Hindlimb muscle (tissue), 1 donor: ENCODE data around the gene RNF112. TPM values are rescaled to one million over a fixed set of nuclear protein-coding genes. Genes with fewer than 3 reads are reported as not detected.

ENCODE experiments used
- DNase-seq: peaks from one replicate; pipeline ENCODE4 v3.0.0-alpha.2; 2013
- polyA plus RNA-seq: library from polyadenylated mRNA; unstranded; fragments of 120-200 nt; gene quantifications from one replicate; pipeline ENCODE4 v1.2.1, GENCODE V29; 2013; ENCODE audit not compliant: insufficient read length

The RNF112 gene, protein sequence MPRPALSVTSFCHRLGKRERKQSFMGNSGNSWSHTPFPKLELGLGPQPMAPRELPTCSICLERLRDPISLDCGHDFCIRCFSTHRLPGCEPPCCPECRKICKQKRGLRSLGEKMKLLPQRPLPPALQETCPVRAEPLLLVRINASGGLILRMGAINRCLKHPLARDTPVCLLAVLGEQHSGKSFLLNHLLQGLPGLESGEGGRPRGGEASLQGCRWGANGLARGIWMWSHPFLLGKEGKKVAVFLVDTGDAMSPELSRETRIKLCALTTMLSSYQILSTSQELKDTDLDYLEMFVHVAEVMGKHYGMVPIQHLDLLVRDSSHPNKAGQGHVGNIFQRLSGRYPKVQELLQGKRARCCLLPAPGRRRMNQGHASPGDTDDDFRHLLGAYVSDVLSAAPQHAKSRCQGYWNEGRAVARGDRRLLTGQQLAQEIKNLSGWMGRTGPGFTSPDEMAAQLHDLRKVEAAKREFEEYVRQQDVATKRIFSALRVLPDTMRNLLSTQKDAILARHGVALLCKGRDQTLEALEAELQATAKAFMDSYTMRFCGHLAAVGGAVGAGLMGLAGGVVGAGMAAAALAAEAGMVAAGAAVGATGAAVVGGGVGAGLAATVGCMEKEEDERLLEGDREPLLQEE
- polyA plus RNA-seq = 1.9 TPM

DNA sequence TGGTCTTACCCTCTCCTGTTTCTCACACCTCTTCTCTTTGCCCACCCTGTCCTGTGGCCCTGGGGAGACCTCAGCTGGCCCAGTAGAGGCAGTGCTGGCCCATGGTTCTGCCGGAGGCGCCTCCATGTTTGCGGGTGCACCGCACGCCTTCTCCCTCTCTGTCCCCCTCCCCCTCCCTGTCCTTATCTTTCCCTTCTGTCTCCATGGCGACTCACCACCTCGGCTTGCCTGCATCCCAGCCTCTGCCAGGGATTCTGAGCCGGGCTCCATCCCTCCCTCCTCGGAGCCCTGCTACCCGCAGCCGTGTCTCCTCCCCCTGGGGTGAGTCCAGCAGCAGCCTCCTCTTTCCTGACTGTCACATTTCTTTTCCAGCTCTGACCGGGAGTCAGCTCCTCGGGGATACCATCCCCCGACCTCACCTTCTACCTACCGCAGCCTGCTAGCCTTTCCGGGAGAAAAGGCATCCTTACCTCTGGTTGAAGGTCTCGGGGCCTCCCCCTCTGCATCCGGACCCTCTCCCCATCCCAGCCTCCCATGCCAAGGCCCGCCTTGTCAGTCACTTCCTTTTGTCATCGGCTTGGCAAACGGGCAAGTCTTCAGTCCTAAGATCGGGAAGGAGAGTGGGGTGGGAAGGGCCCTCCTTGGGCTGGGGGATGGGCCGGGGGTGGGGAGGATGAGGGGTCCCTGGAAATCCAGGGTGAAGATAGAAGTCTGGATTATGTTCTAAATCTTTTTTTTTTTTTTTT, at the start of gene RNF112:
Gene RNF112 (plus strand): TSS at position 358 of the 746 bp plus-strand sequence. CDS start 177 bp downstream, at position 535.
- peak; percentile 48 for DNase-seq

GRCh38 chr17:19361326-19361725, 49.7 kb upstream of the RNF112 start:
- no peak for DNase-seq

DNA sequence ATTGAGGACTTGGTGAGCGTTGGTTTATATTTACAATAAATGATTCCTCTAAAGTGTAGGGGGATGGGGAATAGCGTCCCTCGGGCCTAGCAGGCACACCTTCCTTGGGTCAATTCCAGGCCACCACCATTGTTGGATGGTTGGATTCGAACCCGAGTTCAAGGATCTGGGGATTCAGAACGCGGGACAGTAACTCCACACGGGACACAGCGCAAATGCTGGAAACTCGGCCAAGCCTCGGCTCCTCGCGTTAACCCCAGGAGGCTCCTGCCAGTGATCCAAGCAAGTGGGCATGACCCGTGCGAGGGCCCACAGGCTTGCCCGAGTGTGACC, 49.1 kb upstream of the RNF112 start:
- DNase-seq = no peak

DNA sequence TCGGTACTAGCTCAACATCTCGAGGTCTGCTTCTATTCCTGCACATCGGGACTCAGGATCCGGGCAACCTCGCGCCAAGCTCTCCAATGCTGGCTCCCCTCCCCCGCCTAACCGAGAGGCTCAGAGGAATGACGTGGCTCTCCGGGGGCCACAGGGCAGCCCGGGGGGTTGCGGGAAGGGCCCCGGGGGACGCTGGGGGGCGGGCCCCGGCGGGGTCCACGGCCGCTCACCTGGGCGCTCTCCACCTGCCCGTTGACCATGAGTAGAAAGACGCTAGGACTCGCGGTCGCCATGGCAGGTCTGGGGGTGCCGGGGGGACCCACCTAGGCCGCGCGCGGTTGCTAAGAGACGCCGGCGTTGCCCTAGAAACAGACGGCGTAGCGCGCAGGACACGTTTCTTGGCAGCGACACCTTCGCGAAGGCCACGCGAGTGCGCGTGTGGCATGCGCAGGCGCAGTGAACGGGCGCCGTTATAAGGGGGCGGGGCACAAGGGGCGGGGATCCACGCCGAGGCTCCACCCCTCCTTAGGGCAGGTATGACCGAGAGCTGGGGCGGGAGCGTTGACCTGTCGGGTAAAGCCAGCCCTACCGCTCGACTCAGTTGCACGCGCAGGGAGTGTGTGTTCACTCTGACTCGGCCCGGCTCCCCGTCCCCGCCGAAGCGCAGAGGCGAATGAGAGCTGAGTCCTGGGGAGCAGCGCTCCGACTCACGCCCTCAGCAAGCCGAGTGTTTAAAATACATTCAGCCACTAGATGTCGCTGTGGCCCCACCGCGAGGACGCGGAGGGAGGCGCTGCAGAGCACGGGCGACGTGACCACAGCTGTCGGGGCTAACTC, 48.5 kb upstream of the RNF112 start, which contains the start of gene B9D1:
Gene B9D1 (minus strand): TSS at position 447 of the 837 bp plus-strand sequence. CDS start 154 bp downstream, at position 293.
- peak; percentile 95 for DNase-seq

DNA sequence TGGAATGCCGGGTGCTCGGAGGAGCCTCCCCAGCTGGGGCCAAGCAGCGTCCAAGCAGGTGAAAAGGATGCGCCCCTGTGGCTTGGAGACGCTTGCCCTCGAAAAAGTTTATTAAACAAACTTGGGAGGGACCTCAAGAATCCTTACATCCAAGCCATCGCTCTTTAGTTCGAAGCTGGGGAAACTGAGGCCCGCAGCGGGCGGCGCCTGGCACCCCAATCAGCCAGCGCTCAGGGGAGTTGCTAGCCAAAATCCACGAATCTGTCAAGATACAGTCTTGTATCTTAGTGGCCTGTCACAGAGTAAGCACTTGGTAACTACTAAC, 48.0 kb upstream of the RNF112 start:
- DNase-seq = no peak

DNA sequence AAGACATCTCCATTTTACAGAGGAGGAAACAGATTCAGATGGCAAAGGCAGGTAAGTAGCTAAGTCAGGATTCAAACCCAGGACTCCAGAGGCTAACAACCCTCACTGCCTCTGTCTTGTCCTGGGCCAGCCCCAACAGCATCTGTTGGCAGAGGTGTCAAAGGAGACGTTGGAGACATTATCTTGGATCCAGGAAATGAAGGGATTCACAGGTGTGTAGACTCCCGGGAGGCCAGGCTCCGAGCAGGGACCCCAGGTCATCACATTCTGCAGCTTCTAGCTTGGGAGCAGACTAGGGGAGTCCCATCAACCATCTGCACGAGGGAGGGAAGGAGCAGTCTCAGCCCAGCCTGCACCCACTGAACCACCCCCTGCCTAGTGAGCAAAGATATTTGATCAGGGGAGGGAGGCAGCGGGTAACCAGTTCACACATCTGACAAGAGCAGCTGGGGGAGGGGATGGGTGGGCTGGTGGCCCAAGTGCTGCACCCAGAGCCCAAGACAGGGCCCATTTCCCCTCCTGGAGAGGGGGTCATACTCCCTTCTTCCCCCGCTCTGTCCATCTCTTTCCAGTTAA, 47.5 kb upstream of the RNF112 start:
- no peak for DNase-seq

DNA sequence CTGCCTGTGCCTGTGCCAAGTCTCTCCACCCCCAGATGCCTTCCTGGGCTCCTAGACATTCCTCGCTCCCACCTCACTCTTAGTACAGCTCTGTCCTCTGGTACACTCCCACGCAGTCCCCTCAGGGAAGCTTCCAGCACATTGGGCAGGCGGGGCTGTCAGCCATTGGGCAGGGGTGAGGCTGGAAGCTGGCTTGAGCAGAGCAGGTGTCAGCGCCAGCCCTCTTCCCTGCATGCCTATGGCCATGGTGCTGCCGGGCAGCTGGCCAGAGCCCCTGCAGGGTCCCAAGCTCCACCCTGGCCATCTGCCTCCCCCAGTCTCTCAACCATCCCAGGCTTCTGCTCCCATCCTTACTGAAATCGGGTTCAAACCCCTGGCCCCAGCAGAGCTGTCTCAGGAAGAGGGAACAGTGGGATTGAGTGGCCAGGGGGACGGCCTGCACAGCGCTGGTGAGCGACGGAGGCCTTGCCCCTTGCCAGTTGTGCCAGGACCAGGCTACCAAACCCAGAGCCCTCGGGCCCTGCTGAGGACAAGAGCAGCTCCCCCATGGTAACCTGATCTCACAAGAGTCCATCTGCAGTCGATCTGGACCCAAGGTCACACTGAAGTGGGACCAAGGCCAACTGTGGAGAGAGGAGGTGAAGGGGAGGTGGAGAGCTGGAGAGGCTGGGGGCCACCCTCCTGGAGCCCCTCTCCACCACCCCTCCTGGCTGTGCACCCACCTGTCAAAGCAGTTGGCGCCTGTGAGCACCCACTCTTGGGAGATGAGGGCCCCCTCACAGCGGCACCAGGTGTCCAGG, 46.1 kb upstream of the RNF112 start:
- no peak for DNase-seq

GRCh38 chr17:19365499-19365817, 45.6 kb upstream of the RNF112 start:
- no peak for DNase-seq

DNA sequence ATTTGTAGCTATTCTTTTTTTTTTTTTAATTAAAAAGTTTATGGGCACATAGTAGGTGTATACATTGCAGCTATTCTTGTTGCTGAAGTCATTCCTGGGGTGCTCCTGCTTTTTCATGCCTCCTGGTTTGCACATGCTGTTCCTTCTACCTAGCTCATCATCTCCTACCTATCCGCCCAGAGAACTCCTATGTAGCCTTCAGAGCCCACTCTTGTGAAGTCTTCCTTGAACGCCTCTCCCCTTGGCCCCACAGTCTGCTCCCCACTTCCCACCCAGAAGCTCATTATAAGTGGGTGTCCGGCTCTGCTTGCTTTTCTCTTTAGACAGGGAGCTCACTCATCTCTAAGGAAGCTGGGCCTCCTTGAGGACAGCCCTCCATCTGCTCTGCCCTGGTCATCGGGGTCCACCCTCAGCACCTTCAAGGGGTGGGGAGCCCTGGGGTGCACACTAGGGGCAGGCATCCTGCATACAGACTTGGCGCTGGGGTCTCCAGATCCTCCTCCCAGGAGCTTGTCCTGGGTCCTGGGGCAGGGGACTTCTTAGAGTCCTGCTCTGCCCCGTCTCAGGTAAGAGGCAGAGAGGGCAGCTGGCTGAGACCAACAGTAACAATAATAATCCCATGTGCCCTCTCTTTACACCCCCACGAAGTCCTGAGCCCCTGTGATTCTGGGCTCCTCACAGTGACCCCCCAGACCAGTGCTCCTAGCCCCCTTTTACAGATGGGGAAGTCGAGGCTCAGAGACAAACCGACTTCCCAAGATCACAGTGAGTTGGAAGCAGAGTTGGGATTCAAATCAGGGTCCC, 45.0 kb upstream of the RNF112 start:
- no peak for DNase-seq

DNA sequence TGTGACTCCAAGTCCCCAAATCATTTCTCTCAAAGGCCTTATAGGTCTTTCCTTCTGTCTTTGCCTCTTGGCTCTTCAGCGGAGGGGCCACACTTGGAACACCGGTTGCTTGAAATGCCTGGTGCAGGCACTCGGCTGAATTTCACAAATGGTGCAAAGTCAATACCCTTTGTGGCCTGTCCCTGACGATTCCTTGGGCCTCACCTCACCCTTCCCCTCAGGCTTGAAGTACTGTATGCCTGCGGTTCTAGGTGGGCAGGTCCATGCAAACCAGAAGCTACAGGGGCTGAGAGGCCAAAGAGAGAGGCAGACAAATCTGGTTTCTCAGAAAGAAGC, 44.4 kb upstream of the RNF112 start:
- no peak for DNase-seq

GRCh38 chr17:19368229-19368628, 42.8 kb upstream of the RNF112 start:
- DNase-seq = no peak

DNA sequence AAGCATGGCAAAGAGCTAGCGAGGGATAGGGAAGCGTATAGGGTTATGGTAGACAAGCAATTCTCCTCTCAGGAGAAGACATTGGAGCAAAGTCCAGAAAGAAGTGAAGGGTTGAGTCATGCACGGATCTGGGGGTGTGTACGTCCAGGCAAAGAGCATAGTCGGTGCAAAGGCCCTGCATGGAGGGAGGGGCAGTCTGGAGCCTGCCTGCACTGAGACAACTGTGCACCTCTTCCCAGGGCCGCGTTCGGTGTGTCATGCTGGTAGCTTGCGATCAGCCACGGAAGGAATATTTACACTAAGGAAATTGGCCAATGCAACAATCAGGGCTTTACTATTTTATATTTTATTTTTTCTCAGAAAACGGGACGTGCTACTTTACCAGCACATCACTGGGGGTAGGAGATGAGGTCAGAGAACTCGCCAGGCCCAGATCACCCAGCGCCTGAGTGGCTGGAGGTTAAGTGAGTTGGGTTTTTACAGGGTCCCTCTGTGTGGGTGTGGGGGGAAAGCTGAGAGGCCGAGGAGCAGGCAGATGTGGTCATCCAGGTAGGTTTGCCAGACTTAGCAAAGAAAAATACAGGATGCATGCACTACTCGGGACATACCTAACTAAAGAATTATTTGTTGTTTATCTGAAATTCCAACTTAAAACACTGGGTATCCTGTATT, 41.8 kb upstream of the RNF112 start:
- DNase-seq = no peak

GRCh38 chr17:19369846-19370492, 41.1 kb upstream of the RNF112 start:
- DNase-seq = no peak

DNA sequence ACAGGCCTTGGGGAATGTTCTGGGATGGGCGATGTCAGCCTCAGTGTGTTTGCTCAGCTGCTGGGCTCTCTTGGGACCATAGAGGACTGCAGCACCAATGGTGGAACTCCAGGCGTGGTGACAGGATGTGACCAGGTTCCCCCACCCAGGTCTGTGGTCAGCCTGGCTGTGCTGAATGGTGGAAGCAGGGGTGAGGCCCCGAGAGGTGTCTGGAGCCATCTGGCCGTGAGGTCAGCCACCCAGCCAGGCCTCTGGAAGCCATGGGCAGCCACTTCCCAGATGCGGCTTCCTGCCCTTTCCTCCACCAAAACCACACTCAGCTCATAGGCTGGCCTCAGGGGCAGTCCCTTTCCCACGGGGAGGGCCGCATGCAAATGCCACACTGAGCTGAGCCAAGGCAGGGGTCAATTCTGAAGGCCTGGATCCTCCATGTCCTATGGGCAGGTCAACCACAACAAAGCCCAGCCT, 40.5 kb upstream of the RNF112 start:
- no peak for DNase-seq

DNA sequence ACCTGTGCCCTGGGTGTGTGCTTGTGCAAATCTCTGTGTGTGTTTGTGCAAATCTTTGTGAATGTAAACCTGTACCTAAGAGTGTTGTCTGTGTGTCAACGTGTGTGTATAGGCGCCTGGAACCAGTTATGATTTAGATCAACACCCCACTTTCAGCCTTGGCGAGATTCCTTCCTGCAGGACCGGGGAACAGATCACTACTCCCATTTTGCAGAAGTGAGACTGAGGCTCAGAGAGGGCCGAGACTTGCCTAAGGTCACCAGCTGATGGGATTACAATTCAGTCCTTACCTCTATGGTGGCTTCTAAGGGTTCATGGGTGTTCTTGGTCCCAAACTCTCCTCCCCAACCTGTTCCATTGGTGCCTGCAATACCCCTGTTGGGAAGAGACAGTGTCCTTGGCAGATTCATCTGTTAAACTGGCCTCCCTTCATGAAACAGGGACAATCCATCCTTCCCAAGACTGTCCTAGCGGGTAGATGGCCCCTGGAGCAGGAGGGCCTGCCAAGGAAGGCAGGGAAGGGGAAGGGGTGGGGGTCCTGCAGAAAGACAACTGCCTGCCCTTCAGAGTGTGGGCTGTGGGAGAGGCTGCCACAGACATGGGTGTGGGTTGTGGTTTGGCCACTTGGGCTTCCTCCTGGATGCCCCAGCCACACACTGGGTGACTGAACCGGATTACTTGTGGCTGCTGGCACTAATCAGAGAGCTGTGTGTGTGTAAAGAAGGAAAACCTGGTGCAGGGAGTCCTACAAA, 39.6 kb upstream of the RNF112 start:
- DNase-seq = no peak

DNA sequence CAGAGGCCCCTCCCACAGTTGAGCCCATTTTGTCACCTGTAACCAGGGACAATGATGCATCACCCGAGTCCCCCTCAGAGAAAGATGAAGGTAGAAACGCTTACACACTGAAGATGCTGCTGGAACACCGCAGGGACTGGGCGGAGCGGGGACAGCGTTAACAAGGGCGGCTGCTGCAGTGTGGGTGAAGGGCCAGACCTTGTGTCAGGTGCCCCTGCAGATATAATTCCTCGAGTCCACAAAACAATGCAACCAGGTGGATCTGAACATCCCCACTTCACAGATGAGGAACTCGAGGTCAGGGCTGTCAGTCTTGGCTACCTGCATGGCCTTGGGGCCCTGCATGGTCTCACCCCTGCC, 39.0 kb upstream of the RNF112 start:
- no peak for DNase-seq

- DNase-seq = no peak
Observed at GRCh38 chr17:19372439-19372838, 38.6 kb upstream of the RNF112 start.

GRCh38 chr17:19372866-19373504, 38.0 kb upstream of the RNF112 start:
- DNase-seq = no peak
